ENCODE results near the gene VIT.

Gene VIT

DNA sequence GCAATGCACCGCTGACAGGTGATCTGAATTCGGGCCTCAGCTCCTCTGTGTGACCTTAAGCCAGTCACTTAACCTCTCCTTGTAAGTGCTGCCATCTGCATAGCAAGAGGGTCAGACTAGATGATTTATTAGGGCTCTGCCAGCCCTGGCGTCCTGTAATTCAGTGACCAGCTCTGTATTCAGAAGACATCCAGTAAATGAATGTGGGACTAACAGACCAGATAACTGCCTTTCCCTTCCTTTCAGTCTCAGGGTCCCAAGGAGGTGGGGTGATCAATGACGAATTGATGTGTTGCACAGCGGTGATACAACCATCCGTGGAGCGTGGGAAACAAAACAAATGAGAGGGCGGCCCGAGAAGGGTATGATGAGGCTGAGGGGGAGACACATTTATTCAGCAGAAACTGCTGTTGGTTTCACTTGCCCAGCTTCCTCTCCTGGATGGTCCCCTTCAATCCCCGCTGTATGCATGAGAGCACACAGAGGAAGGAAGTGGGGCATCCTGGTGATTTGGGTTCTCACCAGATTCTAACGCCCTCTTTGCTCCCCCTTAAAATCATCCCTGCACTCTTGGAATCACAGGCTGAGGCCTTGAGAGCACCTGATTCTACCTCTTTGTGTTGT, 92.8 kb downstream of the VIT start:
- TF ChIP-seq, protein P1, sequence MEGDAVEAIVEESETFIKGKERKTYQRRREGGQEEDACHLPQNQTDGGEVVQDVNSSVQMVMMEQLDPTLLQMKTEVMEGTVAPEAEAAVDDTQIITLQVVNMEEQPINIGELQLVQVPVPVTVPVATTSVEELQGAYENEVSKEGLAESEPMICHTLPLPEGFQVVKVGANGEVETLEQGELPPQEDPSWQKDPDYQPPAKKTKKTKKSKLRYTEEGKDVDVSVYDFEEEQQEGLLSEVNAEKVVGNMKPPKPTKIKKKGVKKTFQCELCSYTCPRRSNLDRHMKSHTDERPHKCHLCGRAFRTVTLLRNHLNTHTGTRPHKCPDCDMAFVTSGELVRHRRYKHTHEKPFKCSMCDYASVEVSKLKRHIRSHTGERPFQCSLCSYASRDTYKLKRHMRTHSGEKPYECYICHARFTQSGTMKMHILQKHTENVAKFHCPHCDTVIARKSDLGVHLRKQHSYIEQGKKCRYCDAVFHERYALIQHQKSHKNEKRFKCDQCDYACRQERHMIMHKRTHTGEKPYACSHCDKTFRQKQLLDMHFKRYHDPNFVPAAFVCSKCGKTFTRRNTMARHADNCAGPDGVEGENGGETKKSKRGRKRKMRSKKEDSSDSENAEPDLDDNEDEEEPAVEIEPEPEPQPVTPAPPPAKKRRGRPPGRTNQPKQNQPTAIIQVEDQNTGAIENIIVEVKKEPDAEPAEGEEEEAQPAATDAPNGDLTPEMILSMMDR (IDR thresholded peaks at IDR 0.05; ENCODE audit: low read depth, low read length): no peak
- DNase-seq (ENCODE audit: extremely low read depth, low read depth): no peak

DNA sequence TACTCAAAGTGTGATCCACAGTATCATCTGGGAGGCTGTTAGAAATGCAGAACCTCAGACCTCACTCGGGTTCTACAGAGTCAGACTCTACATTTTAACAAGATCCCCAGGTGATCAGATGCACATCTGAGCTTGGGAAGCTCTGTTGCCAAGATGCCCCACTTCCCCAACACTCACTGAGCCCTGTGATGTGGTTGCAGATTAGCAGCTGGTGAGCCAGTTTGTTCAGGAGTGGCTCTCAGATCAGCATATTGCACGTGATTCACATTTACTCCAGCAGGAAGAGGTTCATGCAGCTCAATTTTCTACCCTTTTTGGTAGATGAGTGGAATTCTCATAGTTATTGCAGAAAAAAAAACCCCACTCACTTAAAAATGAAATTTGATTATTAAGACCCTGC, 96.4 kb downstream of the VIT start:
- no peak for DNase-seq (ENCODE audit: extremely low read depth, low read depth)
- TF ChIP-seq, protein P1 (IDR thresholded peaks at IDR 0.05; ENCODE audit: low read depth, low read length): no peak

DNA sequence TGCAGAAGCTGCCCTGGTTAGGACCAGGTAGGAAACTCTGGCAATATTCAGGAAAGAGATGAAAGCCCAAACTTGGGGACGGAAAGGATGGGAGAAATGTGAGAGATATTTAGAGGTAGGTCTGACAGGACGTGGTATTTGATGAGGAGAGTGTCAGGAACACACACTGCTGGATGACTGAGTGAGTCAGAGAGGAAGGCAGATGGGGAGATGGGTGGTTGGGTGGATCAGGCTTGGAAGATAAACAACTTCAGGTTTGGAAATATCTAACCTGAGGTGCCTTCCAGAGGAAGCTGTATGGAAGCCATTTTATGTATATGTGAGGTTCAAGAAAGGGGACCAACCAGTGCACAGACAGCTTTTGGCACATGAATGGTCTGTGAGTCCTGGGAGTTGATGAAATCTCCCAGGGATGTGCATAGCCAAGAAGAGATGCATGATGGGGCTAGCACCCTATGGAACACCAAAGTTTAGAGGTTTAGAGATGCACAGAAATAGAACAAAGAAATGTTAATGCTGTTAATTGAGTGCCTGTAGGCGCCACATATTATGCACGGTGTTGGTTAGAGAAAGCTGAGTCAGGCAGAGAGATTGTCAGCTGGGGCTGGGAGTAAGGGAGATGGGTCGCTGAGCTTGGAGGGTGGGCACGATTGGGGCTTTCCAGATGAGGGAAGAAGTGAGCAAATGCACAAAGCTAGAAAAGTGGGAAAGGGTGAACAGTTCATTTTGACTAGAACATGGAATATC, 101.0 kb downstream of the VIT start:
- DNase-seq (ENCODE audit: extremely low read depth, low read depth): no peak
- TF ChIP-seq, protein P1 (IDR thresholded peaks at IDR 0.05; ENCODE audit: low read depth, low read length): no peak

DNA sequence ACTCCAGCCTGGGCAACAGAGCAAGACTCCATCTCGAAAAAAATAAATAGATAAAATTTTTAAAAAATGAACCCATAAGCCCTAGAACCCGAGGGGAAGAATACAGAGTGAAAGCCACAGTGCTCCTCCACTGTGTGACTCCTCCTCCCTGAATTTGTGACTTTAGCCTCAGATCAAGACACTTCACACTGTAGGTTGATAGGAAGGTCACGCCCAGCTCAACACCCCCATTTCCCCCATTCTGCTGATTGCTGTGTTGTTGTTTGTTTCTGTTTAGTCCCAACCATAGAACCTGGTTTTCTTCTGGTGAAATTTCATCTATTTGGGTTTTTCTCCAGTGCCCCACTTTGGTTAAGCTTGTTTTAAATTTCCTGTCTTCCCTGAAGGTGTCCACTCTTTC, 102.2 kb downstream of the VIT start:
- TF ChIP-seq, protein P1 (IDR thresholded peaks at IDR 0.05; ENCODE audit: low read depth, low read length): no peak
- no peak for DNase-seq (ENCODE audit: extremely low read depth, low read depth)

DNA sequence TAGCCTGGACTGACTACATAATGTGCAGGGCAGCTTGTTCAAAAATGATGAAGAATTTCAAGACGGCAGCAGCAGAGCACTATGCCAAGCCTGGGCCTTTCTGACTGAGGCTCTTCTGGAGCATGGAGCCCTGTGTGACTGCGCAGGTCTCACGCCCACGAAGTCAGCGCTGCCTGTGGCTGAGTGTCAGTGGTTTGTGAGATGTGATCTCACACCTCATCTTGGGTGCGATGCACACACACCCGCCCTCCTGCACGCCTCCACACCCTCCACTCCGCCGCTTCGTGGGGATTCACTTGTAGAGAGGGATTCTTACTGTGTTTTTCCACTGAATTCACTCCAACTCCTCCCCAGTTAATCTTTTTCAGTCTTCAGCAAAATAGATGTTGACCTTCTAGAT, 103.9 kb downstream of the VIT start:
- no peak for DNase-seq (ENCODE audit: extremely low read depth, low read depth)
- TF ChIP-seq, protein P1 (IDR thresholded peaks at IDR 0.05; ENCODE audit: low read depth, low read length): no peak

DNA sequence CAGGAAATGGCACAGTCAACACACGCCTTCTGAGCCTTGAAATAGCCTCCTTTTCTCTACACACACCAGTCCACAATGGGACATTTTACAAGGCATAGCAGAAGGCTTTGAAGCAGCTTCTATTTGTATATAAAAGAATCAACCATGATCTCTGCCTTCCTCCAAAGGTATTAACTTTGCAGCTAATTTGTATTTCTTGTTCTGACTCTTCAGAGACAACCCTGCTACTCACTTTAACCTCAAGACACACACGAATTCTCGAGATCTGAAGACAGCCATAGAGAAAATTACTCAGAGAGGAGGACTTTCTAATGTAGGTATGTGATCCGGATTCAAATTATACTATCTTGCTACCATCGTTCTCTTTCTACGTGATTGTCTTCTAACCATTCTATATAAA, 104.6 kb downstream of the VIT start:
- no peak for DNase-seq (ENCODE audit: extremely low read depth, low read depth)
- TF ChIP-seq, protein P1 (IDR thresholded peaks at IDR 0.05; ENCODE audit: low read depth, low read length): no peak

DNA sequence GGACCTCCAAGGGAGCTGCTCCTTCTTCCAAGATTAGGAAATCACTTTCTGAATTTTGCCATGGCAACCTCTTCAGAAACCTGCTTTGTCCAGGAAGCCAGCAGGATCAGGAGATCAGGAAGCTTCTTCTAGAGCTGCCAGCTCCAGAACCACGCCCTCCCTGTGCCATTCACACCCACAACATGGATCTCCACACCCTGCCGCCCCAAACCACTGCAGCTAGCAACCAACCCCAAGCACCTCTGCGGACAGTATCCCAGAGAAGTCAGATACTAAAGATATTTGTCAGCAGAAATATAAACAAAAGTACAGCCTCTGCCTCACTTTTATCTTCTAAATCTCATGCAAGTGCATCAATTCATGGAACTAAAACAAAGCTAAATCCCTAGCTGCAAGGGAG, 106.4 kb downstream of the VIT start:
- TF ChIP-seq, protein P1 (IDR thresholded peaks at IDR 0.05; ENCODE audit: low read depth, low read length): no peak
- DNase-seq (ENCODE audit: extremely low read depth, low read depth): no peak
